ENCODE results near the gene ADAM12.

GRCh38 chr10:126097558-126098225 lies 290.6 kb downstream of the ADAM12 start:
- TF ChIP-seq, protein P1, sequence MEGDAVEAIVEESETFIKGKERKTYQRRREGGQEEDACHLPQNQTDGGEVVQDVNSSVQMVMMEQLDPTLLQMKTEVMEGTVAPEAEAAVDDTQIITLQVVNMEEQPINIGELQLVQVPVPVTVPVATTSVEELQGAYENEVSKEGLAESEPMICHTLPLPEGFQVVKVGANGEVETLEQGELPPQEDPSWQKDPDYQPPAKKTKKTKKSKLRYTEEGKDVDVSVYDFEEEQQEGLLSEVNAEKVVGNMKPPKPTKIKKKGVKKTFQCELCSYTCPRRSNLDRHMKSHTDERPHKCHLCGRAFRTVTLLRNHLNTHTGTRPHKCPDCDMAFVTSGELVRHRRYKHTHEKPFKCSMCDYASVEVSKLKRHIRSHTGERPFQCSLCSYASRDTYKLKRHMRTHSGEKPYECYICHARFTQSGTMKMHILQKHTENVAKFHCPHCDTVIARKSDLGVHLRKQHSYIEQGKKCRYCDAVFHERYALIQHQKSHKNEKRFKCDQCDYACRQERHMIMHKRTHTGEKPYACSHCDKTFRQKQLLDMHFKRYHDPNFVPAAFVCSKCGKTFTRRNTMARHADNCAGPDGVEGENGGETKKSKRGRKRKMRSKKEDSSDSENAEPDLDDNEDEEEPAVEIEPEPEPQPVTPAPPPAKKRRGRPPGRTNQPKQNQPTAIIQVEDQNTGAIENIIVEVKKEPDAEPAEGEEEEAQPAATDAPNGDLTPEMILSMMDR (IDR thresholded peaks at IDR 0.05; ENCODE audit: borderline replicate concordance, extremely low read depth, low read length, poor library complexity, severe bottlenecking): no peak
- no peak for TF ChIP-seq EZH2 (IDR thresholded peaks at IDR 0.05; ENCODE audit: borderline replicate concordance, low read depth, low read length, severe bottlenecking)
